HEK293 (cell line): Measurements from ENCODE around the gene ZFAND3.
A peak's percentile ranks its signal among the peaks of the same experiment; 100 is the strongest.

Source experiments
- CTCF ChIA-PET: fragments of 350-600 bp; formaldehyde crosslinking; extraction: SDS; loops from one replicate; lab custom pipeline; 2021; ENCODE audit warnings: antibody characterized with exemption; lab: Yijun Ruan, JAX
- POLR2A ChIA-PET: fragments of 300-600 bp; formaldehyde crosslinking; extraction: SDS; loops from one replicate; lab custom pipeline; 2020; ENCODE audit warnings: antibody characterized with exemption, inconsistent platforms; lab: Yijun Ruan, JAX
- H3K27ac ChIP-seq: fragments of 200-500 bp; sonication (Bioruptor generic); 2 replicates; pipeline ENCODE4 v1.5.1; 2014; ENCODE audit warnings: low read depth, low read length, control low read depth, inconsistent platforms; ENCODE audit errors: extremely low read depth
- H3K36me3 ChIP-seq, 2 experiments: fragments of 200-500 bp in 1 of 2; sonication (Bioruptor generic) in 1 of 2; 1 replicate in 1 of 2; 2 replicates in 1 of 2; pipeline ENCODE4 v1.5.1; 2014 to 2017; ENCODE audit warnings: inconsistent platforms in 2 of 2, low read length in 2 of 2; ENCODE audit not compliant: control insufficient read depth in 2 of 2, insufficient read depth in 1 of 2
- H3K4me1 ChIP-seq: fragments of 200-500 bp; sonication (Bioruptor generic); 2 replicates; pipeline ENCODE4 v1.5.1; 2014; ENCODE audit warnings: mild to moderate bottlenecking, low read length, inconsistent platforms; ENCODE audit not compliant: control insufficient read depth, insufficient read depth
- H3K4me3 ChIP-seq: 2 replicates; pipeline ENCODE4 v1.5.1; 2011; ENCODE audit warnings: low read depth, mild to moderate bottlenecking, control low read depth, low read length, moderate library complexity
- H3K9me3 ChIP-seq: fragments of 200-500 bp; sonication (Bioruptor generic); 2 replicates; pipeline ENCODE4 v1.5.1; 2014; ENCODE audit warnings: low read depth, low read length, inconsistent platforms; ENCODE audit not compliant: control insufficient read depth, insufficient read depth
- EGR2 ChIP-seq: fragments of 450-650 bp; formaldehyde crosslinking; IDR thresholded peaks from 2 replicates; pipeline ENCODE4 v1.5.1; 2016; ENCODE audit warnings: low read depth, missing biosample characterization, missing genetic modification characterization
- GFI1B ChIP-seq: fragments of 450-650 bp; formaldehyde crosslinking; IDR thresholded peaks from 2 replicates; pipeline ENCODE4 v1.5.1; 2016; ENCODE audit warnings: missing biosample characterization, missing genetic modification characterization
- PRDM1 ChIP-seq: fragments of 450-650 bp; formaldehyde crosslinking; IDR thresholded peaks from 2 replicates; pipeline ENCODE4; 2016; ENCODE audit warnings: missing biosample characterization, missing genetic modification characterization
- SALL2 ChIP-seq: fragments of 450-650 bp; formaldehyde crosslinking; IDR thresholded peaks from 2 replicates; pipeline ENCODE4 v1.5.0; 2017; ENCODE audit warnings: missing biosample characterization, mild to moderate bottlenecking, missing genetic modification characterization, borderline replicate concordance
- ZBTB1 ChIP-seq: fragments of 450-650 bp; formaldehyde crosslinking; IDR thresholded peaks from 2 replicates; pipeline ENCODE4 v1.5.1; 2016; ENCODE audit warnings: missing biosample characterization, missing genetic modification characterization
- ZIC2 ChIP-seq: fragments of 450-650 bp; formaldehyde crosslinking; IDR thresholded peaks from 2 replicates; pipeline ENCODE4 v1.5.1; 2016; ENCODE audit warnings: missing biosample characterization, missing genetic modification characterization
- ZNF140 ChIP-seq: fragments of 450-650 bp; formaldehyde crosslinking; IDR thresholded peaks from 2 replicates; pipeline ENCODE4 v1.5.1; 2016; ENCODE audit warnings: missing biosample characterization, missing genetic modification characterization
- ZNF184 ChIP-seq: fragments of 450-650 bp; IDR thresholded peaks from 2 replicates; pipeline ENCODE4 v1.5.1; 2018; ENCODE audit warnings: missing biosample characterization, mild to moderate bottlenecking, missing genetic modification characterization
- ZNF366 ChIP-seq: fragments of 450-650 bp; formaldehyde crosslinking; conservative IDR thresholded peaks from 2 replicates; pipeline ENCODE4 v1.5.1; 2016; ENCODE audit warnings: missing biosample characterization, missing genetic modification characterization
- ZNF521 ChIP-seq: fragments of 450-650 bp; formaldehyde crosslinking; IDR thresholded peaks from 2 replicates; pipeline ENCODE4 v1.5.1; 2017; ENCODE audit warnings: missing biosample characterization, mild to moderate bottlenecking, missing genetic modification characterization
- ZNF544 ChIP-seq: fragments of 450-650 bp; formaldehyde crosslinking; IDR thresholded peaks from 2 replicates; pipeline ENCODE4 v1.5.0; 2017; ENCODE audit warnings: missing biosample characterization, missing genetic modification characterization
- ZNF560 ChIP-seq: fragments of 450-650 bp; formaldehyde crosslinking; IDR thresholded peaks from 2 replicates; pipeline ENCODE4 v1.5.1; 2017; ENCODE audit warnings: missing biosample characterization, missing genetic modification characterization, borderline replicate concordance
- ZNF561 ChIP-seq: fragments of 450-650 bp; IDR thresholded peaks from 2 replicates; pipeline ENCODE4 v1.5.1; 2018; ENCODE audit warnings: missing biosample characterization, missing genetic modification characterization, borderline replicate concordance
- ZNF621 ChIP-seq: fragments of 450-650 bp; formaldehyde crosslinking; IDR thresholded peaks from 2 replicates; pipeline ENCODE4 v1.5.1; 2017; ENCODE audit warnings: missing biosample characterization, missing genetic modification characterization
- ZNF623 ChIP-seq: fragments of 450-650 bp; formaldehyde crosslinking; IDR thresholded peaks from 2 replicates; pipeline ENCODE4 v1.5.1; 2016; ENCODE audit warnings: missing biosample characterization, missing genetic modification characterization
- ZNF626 ChIP-seq: fragments of 450-650 bp; sonication (Bioruptor Pico); formaldehyde crosslinking; IDR thresholded peaks from 2 replicates; pipeline ENCODE4 v1.5.1; 2018; ENCODE audit warnings: missing biosample characterization, missing genetic modification characterization, inconsistent platforms
- TF ChIP-seq, protein P1 (sequence below): fragments of 450-650 bp; formaldehyde crosslinking; IDR thresholded peaks from 2 replicates; pipeline ENCODE4 v1.5.1; 2016; ENCODE audit warnings: missing biosample characterization, missing genetic modification characterization
- TF ChIP-seq, protein P2 (sequence below): fragments of 450-650 bp; formaldehyde crosslinking; IDR thresholded peaks from 2 replicates; pipeline ENCODE4 v1.5.1; 2016; ENCODE audit warnings: missing biosample characterization, missing genetic modification characterization

The ZFAND3 gene

DNA sequence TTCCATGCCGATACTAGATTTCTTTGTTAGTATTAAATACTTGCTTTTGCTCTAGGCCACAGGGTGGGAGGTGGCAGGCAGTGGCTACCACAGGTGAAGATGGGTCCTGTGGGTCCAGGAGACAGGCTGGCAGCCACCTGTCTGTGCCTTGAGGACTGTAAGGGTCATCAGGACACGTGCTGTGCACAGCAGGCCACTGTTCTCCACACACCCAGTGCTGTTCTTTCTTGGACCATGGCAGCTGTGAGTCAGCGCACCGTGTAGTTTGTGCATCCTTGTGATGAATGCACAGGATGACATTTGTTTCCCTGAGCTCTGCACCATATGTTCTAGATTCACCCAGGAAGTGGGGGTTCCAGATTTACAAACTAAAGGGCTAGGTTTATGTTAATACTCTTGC lies 317.0 kb downstream of the ZFAND3 start:
- CTCF ChIA-PET = no interaction called here
- POLR2A ChIA-PET = no interaction called here
- Histone ChIP-seq H3K27ac (no peak overlapping the region), H3K4me3 (no peak overlapping the region), H3K9me3 (no peaks in the 10 kb centered on the region), H3K4me1 (no peaks in the 10 kb centered on the region), H3K36me3 (peaks cover 0 to 6% of the 10 kb centered on the region in 2 experiments; a peak in 1 of 3 replicates)
- TF ChIP-seq ZIC2 (tag by site-specific recombination) = 0 out of 2 replicates have a peak, but pooled peaks have one; percentile 11
- no peak for TF ChIP-seq ZNF140 (tag by site-specific recombination)

DNA sequence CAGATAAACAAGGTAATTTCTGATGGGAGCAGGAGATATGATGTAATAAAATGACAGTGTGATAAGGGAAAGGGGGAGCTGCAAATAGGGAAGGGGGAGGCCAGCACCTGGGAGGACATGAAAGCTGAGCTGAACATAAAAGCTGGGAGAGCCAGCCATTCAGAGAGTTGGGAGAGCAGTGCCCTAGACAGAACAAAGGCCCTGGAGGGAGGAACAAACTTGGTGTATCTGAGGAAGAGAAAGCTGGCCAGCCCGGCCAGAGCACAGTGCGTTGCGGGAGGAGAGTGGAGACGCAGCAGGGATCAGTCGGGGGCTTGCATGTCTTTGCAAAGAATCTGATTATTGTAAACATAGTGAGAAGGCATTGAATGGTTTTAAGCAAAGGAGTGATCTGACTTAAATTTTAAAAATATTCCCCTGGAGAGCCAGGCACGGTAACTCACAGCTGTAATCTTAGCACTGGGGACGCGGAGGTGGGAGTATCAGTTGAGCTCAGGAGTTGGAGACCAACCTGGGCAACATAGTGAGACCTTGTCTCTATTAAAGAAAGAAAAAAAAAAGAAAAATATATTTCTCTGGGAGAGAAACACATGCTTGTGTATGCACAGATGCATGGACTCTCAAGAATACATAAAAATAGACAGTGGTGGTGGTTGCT lies 318.2 kb downstream of the ZFAND3 start:
- ChIA-PET CTCF (no interaction called here), POLR2A (no interaction called here)
- H3K4me3 ChIP-seq = no peak overlapping the region
- H3K36me3 ChIP-seq = peaks cover 0 to 9% of the 10 kb centered on the region in 2 experiments; a peak in 1 of 3 replicates
- TF ChIP-seq ZNF544 (tag by site-specific recombination) (no peak), ZNF621 (tag by site-specific recombination) (no peak), ZNF560 (no peak), ZNF521 (tag by site-specific recombination) (no peak), GFI1B (tag by site-specific recombination) (no peak), SALL2 (tag by site-specific recombination) (no peak), EGR2 (tag by site-specific recombination) (no peak), ZNF561 (tag by site-specific recombination) (no peak), ZNF366 (tag by site-specific recombination) (no peak), ZNF184 (tag by site-specific recombination) (no peak), ZBTB1 (no peak), ZNF626 (tag by site-specific recombination) (no peak), PRDM1 (tag by site-specific recombination) (no peak)
- TF ChIP-seq, protein P1, sequence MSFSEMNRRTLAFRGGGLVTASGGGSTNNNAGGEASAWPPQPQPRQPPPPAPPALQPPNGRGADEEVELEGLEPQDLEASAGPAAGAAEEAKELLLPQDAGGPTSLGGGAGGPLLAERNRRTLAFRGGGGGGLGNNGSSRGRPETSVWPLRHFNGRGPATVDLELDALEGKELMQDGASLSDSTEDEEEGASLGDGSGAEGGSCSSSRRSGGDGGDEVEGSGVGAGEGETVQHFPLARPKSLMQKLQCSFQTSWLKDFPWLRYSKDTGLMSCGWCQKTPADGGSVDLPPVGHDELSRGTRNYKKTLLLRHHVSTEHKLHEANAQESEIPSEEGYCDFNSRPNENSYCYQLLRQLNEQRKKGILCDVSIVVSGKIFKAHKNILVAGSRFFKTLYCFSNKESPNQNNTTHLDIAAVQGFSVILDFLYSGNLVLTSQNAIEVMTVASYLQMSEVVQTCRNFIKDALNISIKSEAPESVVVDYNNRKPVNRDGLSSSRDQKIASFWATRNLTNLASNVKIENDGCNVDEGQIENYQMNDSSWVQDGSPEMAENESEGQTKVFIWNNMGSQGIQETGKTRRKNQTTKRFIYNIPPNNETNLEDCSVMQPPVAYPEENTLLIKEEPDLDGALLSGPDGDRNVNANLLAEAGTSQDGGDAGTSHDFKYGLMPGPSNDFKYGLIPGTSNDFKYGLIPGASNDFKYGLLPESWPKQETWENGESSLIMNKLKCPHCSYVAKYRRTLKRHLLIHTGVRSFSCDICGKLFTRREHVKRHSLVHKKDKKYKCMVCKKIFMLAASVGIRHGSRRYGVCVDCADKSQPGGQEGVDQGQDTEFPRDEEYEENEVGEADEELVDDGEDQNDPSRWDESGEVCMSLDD (tag by site-specific recombination) = no peak
- TF ChIP-seq, protein P2, sequence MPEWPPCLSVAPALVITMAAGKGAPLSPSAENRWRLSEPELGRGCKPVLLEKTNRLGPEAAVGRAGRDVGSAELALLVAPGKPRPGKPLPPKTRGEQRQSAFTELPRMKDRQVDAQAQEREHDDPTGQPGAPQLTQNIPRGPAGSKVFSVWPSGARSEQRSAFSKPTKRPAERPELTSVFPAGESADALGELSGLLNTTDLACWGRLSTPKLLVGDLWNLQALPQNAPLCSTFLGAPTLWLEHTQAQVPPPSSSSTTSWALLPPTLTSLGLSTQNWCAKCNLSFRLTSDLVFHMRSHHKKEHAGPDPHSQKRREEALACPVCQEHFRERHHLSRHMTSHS = no peak
- H3K27ac ChIP-seq = no peak overlapping the region
- H3K9me3 ChIP-seq = no peaks in the 10 kb centered on the region
- H3K4me1 ChIP-seq = no peaks in the 10 kb centered on the region; the same call in 1 of the 2 replicates

DNA sequence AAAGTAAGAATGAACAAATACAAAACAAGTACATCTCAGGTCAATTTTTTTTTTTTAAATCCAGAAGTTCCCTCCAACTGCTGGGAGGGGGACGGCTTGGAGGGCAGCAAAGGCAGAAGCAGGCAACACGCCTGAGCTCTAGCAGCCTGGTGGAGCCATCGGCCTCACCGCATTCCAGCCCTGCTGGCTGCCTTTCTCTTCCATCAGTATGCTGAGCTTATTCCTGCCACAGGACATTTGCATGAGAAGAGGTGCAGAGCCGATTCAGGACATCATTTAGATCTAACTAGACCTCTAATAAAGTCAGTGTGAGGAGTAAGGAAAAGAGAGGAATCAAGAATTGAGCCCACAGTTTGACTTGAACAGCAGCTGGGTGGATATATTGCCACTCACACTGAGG lies 318.8 kb downstream of the ZFAND3 start:
- Histone ChIP-seq H3K9me3 (no peaks in the 10 kb centered on the region), H3K4me1 (no peaks in the 10 kb centered on the region; the same call in 1 of the 2 replicates), H3K36me3 (peaks cover 0 to 9% of the 10 kb centered on the region in 2 experiments; a peak in 1 of 3 replicates), H3K4me3 (no peak overlapping the region), H3K27ac (no peak overlapping the region)
- TF ChIP-seq ZNF623 (tag by site-specific recombination) (peak; percentile 82), ZNF140 (tag by site-specific recombination) (no peak)
- CTCF ChIA-PET = no interaction called here
- POLR2A ChIA-PET = no interaction called here
